ENCODE results near the gene FOXD1.
"Not testable (repeated sequence)": the region's sequence is repeated elsewhere in the genome, so short reads cannot be mapped to it uniquely, and the experiment has no call there.

The FOXD1 gene

DNA sequence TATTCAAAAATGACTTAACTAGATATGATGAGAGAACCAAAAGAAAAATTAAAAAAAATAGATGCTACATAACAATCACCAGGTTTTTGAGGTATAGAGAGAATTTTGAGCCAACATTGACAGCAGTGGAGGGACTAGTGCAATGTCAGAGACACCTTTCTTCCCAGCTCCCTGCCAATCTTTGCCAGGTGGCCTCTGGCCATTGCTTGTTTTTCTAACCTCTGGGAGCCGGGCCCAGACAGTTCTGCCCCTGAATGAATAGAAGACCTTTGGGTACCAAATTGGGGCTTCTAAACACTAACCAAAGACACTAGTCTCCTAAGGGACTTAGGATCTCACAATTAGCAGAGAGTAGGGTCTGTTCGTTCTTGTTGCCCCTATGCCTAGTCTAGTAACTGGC lies 33.4 kb downstream of the FOXD1 start:
- DNase-seq, result no peak

DNA sequence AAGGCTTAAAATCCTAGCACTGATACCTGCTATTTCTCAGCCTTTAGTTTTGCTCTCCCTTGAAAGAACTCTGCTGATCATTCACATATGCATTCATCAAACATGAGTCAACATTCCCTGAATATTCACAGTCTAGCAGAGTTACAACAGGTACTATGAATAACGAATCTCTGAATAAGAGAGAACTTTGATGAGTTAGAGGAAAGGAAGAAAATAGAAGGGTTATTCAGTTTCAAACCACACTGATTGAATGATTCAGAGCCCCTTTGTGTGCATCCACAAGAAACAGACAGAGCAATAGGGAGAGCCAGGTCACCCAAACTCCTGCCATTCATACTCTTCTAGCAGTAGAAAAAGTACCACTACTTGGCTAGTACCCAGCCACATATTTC lies 36.0 kb downstream of the FOXD1 start:
- no peak for DNase-seq

DNA sequence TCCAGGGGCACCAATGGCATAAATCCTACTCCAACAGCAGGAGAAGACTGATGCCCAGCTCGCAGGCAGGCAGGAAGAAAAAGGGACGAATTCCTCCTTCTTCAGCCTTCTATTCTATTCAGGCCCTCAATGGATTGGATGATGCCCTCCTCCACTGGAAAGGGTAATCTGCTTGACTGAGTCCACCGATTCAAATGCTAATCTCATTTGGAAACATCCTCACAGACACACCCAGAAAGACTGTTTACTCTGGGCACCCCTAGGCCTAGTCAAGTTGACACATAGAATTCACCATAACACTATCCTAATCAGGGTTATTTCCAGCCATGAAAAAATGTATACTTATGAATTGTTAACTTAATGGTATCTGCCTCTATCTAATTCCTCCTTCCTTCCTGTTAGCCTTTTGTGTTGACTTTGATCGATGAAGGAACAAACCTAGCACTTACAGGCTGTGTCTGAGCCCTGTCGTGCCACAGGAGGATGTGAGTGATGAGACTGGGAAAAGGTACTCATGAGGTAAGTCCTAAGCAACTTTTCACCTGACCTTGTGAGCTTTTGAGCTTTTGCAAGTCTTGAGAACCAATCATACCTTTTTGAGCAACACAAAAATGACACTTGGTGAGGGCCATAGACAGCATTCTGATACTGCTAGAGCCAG lies 36.5 kb downstream of the FOXD1 start:
- DNase-seq, result no peak

DNA sequence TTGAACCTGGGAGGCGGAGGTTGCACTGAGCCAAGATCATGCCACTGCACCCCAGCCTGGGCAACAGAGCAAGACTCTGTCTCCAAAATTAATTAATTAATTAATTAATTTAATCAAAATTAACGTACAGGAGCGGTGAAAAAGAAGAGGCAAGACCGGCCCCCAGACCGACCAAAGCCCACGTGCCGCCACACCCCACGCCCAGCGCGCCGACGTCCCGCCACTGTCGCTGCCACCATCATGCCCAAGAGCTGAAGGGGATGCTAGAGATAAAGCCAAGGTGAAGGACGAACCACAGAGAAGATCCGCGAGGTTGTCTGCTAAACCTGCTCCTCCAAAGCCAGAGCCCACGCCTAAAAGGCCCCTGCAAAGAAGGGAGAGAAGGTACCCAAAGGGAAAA lies 38.6 kb downstream of the FOXD1 start:
- DNase-seq, result not testable (repeated sequence)

DNA sequence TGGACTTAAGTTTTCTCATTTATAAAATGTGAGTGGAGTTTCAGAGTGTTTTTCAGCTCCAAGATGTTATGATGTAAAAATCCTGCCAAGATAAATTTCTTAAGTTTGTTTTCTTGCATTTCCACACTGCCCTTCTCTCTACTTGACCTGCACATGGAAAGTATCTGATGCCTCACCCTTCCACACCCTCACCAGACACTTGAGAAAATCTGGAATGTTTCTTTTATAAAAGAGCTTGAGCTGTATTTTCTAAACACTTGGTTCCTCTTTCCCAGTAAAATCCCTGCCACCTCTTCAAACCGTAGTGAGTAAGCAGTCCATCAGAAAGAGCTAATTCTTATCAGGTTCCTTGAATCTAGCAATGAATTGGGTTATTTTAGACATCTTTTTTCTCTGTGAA lies 42.9 kb downstream of the FOXD1 start:
- no peak for DNase-seq

DNA sequence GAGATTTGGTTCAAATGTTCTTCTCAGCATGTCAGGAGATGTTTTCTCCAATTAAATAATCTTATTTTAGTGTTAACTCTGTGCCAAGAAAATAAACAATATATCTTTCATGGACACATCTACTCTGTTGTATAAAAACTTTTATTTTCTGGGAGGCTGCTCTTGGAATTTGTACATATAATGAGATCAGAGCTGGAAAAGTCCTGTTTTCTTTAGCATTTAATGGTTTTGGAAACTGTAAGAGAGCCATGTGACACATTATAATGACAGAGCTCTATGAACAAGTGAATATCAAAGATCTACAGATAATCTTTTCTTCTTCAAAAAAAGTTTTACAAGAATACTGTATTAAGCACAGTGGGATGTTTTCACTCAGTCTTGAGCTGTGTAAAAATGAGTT lies 48.8 kb downstream of the FOXD1 start:
- DNase-seq, result no peak

All from CD4-positive, alpha-beta T cell treated with Interleukin-1 beta for 1 hour (primary cell).